Renal pelvis (tissue), 4 donors: ENCODE results near the gene TMIE. TPM values are rescaled to one million over a fixed set of nuclear protein-coding genes. Genes with fewer than 3 reads are reported as not detected.

ENCODE experiments used
- DNase-seq: peaks from one replicate; pipeline ENCODE4 v3.0.0-alpha.2; 2013
- polyA plus RNA-seq, 3 donors: library from polyadenylated mRNA; unstranded; fragments of 120-200 nt; gene quantifications; one replicate each; pipeline ENCODE4 v1.2.1, GENCODE V29; 2013; ENCODE audit not compliant: insufficient read length in 3 of 3

The TMIE gene
- polyA plus RNA-seq, 3 donors = 0.90 to 1.3 (median 0.95) TPM

DNA sequence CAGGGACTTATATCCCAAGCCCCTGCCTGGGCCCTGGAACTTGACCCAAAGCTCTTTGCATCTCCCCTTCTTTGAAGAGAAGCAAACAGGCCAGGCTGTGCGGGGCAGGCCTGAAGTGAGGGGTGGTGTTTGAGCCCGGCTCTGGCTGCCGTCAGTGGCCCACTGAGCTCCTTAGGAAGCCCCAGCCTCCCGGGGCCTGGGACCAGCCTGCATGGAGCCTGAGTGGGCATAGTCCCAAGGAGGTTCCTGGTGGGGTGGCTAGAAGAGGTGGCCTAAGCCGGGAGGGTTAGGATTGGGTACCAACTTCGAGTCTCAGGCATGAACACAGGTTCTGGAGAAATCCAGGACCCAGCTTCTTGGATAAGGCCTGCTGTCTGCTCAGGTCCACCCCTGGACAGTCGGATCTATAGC is 6.4 kb downstream of the TMIE start:
- no peak for DNase-seq

DNA sequence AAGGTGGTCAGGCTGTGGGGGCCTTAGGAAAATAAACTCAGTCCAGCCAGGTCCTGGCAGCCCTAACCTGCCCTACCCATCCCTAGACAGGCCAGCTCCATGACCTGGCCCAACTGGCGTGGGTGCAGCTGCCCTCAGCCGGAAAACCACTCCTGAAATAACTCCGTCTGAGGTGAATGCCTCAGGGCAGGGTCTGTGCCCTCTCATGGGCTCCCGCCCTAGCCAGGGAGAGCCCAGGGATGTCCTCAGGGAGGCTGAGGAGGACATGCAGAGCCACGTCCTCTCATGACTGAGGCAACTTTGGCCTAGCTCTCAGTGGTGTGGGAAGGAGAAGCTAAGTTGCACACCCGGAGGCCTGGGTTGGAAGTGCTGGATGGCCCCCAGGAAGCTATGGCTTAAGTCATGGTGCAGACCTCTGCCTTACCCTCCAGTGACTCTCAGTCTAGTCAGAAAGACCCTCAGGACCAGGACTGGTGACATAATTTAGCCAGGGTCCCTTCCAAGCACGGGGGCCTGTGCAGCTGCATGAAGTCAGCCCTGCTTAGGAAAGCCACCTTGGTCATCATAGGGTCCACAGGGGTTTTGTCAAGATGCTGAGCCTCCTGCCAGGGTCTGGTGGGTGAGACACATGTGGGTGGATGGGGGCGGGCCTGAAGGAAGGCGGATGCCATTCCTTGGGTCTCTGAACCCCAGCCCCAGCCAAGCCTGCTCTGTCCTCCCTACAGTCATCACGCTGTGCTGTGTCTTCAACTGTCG is 7.4 kb downstream of the TMIE start:
- no peak for DNase-seq

DNA sequence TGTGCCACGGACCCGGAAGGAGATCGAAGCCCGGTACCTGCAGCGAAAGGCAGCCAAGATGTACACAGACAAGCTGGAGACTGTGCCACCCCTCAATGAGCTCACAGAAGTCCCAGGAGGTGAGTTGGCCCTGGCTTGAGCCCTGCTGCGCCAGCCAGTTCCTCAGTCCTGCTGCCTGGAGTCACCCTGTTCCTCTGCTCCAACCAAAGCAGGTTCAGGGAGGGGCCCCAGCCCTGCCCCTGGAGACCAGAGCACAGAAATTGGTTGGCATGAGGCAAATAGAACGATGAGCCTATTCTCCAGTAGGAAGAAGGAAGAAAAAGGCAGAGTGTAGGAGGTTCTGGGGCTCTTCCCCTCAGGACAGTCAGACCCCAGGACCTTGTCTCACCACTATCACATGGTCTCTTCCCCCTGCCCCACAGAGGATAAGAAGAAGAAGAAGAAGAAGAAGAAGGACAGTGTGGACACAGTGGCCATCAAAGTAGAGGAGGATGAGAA is 8.0 kb downstream of the TMIE start:
- no peak for DNase-seq

DNA sequence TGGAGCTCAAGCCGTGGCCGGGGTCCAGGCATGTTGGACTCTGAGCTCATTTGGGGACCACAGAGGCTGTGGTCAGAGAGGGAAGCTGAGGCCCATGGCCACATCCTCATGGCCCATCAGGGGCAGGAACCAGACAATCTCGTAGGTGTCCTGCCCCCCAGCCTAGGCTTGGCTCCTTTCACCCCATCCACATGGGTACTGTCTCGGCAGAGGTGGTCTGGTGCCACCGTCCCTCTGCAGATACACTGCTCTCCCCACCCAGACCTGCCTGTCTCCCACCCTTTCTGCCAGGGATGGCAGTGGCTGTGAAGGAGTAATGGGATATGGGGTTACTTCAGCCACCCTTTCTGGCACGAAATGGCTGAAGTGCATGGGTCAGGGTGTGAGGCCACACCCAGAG is 8.5 kb downstream of the TMIE start:
- DNase-seq = no peak

DNA sequence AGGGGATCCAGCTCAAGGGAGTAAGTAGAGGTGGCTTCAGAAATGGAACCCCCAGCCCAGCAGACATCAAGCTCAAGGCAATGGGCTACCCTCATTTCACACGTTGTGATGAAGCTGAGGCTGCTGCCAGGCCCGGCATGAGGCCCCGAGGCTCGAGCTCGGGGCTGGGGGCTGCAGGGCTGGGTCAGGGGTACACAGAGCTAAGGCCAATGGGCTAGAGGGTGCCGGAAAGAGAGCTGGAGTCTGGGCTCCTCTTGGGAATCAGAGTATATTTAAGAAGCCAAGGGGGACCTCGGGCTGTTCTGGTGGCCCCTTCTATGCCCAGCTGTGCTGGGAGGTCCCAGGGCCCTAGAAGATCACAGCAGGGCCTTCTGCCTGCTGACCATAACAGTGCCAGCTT is 9.0 kb downstream of the TMIE start:
- DNase-seq = no peak

DNA sequence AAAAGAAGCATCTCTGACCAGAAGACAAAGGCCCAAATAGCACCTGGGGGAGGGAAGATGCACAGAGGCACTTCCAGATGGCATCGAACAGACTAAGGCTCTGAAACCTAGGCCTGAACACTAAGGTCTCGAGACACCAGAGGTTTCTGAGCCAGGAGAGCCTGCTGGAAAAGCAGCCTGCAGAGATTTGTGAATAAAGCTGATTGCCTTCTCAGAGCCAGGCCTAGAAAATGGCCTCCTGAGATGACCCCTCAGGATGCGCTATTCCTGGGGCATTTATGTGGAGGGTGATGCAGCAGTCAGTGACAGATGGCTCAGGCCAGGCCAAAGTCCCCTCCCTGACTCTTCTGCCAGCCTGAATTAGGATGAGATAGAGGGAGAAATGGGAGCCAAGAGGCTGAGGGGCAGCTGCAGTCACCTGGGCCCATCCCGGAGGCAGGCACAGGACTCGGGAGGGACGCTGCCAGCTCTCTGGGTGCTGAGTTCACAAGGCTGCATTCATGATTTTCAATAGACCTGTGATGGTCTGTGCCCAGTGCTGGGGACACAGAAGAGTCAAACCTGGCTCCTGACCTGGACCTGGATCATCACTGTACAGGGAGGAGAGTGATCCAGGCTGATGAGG is 9.6 kb downstream of the TMIE start:
- no peak for DNase-seq

DNA sequence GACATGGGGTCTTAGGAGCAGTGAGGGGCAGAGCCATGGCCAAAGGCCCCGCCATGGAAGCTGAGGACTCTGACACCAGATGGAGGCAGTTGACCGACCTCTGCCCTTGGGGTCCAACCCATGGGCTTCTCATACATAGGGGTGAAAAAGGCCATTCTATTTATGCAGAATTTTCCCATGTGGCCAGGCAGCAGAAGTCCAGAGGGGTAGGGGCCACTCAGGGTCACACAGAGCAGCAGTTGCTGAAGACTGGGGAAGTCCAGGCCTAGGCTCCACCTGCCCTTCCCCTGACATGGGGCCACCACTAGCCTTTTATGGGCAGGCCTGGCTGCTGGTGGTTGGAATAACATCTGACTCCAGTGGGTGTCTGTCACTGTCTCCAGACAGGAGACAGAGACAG is 10.1 kb downstream of the TMIE start:
- DNase-seq = no peak

DNA sequence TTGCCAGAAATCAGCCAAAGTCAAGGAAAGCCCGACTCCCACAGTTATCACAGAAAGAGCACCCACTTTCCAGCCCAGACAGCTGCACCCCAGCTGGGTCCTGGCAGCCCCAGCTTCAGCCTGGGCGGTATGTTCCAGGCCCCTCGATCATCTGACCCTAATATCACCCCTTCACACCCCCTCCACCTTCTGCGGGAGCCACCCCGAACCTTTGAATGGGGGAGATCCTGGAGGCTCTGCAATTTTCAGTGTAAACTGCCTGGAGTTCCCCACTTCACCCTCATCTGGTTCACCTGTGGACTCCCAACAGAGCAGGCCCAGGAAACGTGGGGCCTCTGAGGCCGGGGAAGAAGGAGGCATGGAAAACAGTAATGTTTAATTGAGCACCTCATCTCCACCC is 10.6 kb downstream of the TMIE start:
- DNase-seq = no peak

DNA sequence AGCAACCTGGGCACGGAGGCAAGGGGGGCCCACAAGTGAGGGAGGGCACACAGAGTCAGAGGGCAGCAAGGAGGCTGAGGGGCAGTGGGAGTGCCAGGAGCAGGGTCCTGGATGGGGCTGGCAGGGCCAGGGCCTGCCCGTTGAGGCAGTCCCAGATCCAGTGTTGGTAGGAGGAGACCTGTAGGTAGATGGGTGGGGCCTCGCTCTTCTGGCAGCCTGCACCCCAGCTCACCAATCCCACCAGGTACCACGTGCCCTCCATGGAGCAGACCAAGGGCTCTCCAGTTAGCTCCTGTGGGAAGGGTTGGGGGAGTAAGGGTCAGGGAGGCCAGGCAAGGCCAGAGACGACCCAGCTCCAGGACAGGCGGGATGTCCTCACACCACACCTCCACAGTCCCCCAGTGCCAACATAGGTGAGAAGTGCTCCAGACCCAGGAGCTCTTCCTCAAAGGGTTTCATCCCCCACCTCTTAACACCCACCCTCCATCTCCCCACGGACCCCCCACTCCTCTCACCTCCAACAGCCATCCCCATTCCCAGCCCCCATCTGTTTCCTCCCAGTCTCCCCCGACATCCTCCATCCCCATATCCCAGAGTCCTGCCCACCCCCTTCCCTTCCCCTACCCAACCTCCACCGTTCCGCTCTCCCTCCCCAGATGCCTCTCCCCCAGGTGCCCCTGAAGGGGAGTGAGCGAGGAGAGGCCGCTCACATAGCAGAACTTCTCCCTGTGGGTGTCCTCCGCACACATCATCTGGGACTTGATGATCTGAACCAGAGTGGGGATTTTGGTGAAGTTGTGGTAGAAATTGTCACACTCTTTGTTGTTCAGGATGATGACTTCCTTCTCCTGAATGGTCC is 11.2 kb downstream of the TMIE start:
- DNase-seq = no peak

DNA sequence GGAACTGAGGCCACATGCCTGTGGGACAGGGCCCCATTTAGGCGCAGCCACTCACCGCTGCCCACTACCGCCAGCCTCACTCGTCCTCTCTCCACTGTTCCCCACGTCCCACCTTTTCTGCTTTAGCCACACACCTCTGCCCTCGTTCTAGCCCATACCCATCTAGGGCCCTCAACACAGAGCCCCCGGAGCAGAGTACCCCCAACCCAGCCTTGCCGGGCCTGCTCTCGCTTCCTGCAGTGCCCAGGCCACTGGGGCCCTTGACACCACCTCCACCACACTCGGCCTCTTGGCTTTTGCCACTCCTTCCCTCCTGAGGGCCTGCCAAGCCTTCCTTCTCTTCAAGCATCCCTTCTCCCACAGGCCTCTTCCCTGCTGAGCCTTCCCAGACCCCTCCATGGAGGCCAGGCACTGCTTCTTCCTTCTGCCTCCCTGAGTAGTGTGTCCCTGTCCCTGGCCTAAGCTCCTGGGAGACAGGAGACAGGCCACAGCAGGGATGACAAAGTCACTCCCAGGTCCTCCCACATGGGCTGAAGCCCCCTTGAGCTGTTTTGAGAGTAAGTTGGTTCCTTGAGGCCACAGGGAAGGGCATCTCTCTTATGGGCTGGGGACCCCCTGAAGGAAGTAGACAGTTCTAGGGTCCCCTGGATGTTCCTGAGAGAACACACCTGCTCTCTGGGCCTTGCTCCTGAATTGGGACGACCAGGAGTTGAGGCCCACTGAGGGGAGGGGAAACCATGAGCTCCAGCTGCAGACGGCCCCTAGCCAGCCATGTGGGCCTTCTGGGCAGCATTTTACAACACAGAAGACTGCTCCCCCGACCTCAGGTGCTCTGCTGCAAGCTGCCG is 12.1 kb downstream of the TMIE start:
- no peak for DNase-seq

DNA sequence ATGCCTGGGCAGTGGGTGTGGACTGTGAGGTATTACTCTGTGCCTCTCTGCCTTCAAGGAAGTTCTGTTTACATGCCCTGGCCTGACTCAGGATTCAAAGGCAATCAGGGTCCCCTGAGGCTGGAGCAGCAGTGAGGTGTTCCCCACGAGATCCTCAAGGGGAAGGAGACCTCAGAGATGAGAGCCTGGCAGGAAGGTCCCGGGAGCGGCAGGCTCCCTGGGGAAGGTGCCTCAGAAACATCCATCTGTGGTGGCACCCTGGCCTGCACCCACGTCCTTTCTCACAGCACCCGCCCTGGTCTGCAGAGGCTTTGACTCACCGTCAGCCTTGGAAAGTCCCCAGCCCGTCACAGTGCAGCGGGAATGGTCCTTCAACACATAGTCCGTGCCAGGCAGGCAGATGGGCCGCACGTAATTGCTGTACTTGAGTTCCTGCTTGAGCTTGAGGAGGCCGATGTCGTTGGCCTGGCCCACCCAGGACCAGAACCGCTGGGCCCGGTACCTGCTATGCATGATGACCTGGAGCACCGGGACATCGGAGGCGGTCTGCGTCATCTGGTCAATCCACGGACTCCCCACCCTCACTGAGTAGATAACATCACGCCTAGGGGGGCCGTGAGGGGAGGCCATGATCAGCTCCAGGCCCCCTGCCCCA is 12.8 kb downstream of the TMIE start:
- DNase-seq = no peak

DNA sequence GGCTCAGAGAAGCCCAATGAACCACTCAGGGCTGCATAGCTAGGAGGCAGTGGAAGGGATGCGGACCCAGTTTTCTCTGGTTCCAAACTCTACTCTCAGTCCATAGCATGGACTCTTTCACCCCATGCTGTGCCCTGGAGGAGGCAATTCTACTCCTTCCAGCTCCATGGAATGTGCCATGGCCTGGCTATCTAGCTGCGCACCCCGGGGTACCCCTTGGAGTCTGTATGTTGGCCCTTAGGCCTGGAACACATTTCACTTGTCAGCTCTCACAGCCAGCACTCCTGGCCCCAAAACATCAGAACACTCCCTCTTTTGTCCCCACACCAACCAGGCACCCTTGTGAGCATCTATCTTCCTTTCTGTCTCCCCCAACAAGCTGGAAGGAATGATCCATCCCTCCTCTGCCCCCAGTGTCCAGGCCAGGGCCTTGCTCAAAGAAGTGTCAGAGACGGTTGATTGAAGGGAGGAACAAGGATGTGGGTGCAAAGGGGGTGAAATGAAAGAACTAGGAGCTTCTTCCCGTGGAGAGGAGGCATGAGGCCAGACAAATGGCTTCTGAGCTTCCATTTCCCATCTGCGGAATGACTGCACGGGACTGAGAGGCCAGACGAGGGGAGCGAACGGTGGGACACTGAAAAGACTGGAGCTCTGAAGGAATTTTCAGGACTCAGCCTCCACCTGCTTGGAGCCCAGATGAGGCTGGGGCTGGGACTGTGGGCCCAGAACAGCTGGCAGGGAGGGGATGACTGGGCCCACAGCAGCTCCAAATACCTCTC is 13.7 kb downstream of the TMIE start:
- no peak for DNase-seq

DNA sequence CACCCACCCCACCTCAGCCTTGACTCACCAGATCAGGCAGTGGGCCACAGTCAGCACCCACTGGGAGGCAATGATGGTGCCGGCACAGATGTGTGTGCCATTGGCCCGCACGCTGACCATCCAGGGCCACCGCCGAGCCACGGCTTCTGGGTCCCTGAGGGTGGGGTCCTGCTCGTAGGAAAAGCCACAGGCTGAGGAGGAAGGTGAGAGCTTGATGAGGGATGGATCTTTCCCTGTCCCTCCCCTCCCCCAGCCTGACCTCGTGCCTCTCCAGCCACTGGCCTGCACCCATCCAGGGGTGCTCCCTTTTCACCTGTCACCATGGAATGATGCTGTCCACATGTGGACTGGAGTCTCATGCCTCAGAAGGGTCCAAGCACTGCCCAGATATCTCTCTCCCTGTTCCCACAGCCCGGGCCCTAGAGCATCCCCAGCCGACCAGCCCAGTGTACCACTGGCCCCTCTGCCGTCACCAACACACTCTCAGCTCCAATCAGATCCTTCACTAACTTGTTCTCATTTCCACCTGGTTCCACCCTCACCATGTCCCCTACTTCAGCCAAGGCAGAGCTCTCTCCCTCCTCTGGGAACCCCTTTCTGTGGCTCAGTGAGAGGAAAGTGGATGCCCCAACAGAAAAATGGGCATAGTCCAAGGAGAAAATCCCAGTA is 14.4 kb downstream of the TMIE start:
- no peak for DNase-seq

DNA sequence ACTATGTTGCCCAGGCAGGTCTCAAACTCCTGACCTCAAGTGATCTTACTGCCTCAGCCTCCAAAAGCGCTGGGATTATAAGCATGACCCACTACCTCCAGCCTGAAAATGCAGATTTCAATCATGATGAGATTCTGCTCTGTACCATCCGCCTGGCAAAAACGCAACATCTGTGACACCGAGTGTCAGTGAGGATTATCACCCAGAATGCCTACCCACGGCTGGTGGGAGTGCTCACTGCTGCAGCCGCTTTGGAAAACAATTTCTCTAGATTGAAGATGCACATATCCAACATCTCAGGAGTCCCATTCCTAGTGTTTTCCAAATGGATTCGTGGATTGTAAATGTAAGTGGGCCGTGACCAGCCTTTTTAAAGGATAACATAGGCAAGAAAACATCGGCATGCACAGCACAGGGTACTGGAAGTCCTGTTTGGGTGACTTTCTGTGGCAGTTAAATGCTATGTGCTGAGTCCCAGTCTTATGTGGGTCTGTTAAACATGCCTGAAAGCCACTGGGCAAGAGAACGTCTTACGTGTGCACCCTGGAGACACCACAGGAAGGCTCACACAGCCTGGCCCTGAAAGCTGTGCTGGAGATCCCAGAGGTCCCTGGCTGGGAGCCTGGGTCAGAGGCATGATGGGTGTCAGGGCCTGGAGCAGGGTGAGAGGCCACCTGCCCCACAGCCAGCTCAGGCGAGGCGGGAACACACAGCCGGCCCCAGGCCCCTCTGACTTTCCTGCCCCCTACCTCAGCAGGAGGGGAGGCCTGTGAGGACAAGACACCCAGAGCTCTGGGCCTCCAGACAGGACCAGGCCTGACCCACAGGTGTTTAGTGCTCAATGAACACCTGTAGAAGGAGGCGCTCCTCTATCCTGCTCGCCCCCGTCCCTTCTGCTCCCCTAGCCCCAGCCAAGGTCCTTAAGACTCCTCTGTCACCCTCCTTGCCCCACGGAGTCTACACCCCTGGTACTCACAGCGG is 15.6 kb downstream of the TMIE start:
- DNase-seq = no peak

DNA sequence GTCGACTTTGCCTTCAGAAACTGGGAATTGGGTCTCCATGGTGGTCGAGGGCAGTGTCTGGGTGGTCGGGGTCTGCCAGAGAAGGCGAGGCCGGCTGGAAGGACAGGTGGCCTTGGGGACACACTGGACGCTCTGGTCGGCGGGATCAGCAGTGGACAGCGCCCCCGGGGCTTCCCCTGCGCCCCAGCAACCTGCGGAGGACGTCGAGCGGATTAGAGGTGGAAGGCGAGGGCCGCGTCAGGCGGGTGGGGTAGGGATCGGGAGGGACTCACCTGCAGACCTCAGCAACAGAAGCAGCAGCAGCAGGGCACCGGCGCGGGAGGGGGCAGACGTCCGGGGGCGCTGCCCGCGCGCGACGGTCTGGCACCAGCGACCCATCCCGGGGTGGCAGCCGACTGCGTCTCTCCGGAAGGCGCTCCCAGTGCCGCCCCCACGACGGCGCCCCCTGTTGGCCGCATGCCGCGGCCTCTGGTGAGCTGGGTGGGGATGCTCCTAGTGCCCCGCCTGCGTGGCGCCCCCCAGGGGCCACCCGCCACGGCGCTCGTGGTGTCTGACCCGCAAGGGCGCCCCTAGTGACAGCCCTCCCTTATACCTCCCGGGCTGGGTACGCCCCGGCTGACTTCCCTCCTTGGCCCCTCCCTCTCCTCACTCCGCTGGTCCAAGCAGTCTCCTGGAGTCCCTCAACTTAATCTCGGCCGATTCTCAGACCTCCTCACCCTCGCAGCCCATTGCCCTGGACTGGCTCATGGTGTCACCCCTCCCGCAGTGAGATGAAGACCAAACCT is 16.4 kb downstream of the TMIE start, which contains the start of gene PRSS50:
PRSS50 (minus strand) TSS at position 423 of the 785 bp plus-strand sequence; CDS start at position 378, 45 bp downstream.
- no peak for DNase-seq

DNA sequence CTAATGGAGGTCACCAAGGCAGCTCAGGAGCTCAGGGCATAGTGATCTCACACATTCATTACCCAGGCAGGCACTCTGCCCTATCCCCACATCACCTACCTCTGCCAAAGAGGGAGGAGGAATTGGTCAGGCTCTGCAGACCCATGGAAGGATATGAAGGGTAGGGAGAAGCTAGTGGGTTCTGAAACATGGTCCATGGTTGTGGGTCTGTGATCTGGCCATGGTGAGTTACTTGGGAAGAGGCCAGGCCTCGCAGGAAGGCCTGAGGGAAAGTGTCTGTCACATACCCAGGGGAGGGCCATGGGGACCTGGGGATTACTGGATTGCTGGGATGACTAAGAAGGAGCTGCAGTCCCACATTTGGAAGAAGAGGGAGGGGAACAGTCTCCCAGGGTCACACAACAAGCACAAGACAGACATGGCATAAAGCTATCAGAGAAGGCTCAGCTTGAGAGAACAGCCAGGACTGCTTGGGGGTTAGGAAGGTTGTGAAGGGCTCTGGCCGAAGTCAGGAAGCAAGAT is 17.9 kb downstream of the TMIE start:
- no peak for DNase-seq

DNA sequence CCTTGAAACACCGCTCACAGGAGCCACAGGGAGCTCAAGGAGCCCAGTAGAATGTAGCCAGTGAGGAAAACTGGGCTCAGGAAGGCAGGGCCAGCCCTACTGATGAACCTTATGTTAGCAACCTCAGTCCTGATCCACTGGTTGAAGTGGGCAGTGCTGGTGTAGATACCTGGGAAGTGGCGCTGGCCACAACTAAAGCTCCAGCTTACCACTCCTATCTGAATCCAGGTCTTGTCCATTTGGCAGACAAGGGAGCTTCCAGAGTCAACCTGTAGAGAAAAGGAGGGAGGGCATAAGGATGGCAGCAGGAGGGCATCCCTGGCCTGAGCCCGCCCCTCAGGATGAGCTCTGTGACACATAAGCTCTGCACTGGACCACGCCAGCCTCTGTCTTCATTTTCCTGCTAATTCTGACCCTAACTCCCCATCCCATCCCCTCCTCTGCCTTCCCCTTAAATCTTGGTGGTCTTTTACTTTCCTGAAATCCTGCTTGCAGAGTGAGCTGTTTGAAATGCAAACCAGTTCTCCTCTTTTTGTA is 18.6 kb downstream of the TMIE start:
- DNase-seq = no peak
